Parathyroid adenoma (tissue), 2 donors: ENCODE measurements around the gene TSPAN18.

Experiments
- H2AFZ ChIP-seq: fragments of 300-600 bp; sonication (generic); one replicate; pipeline ENCODE4 v1.7.0; 2017; ENCODE audit warnings: antibody characterized with exemption, mild to moderate bottlenecking
- H3K27ac ChIP-seq: fragments of 300-600 bp; sonication (generic); one replicate; pipeline ENCODE4 v1.7.0; 2017
- H3K27me3 ChIP-seq: fragments of 300-600 bp; sonication (generic); one replicate; pipeline ENCODE4 v1.7.0; 2017; ENCODE audit warnings: low read length; ENCODE audit not compliant: control insufficient read depth, insufficient read depth
- H3K36me3 ChIP-seq: fragments of 300-600 bp; sonication (generic); one replicate; pipeline ENCODE4 v1.7.0; 2017; ENCODE audit warnings: low read length; ENCODE audit not compliant: control insufficient read depth, insufficient read depth
- H3K4me1 ChIP-seq: fragments of 300-600 bp; sonication (generic); one replicate; pipeline ENCODE4 v1.7.0; 2017; ENCODE audit warnings: control low read depth
- H3K4me2 ChIP-seq: fragments of 300-600 bp; sonication (generic); one replicate; pipeline ENCODE4 v1.7.0; 2017; ENCODE audit warnings: low read length
- H3K4me3 ChIP-seq: fragments of 300-600 bp; sonication (generic); one replicate; pipeline ENCODE4 v1.7.0; 2017; ENCODE audit warnings: low read depth, low read length
- H3K79me2 ChIP-seq: fragments of 300-600 bp; sonication (generic); one replicate; pipeline ENCODE4 v1.7.0; 2017; ENCODE audit warnings: control low read depth
- H3K9ac ChIP-seq: fragments of 300-600 bp; sonication (generic); one replicate; pipeline ENCODE4 v1.7.0; 2017; ENCODE audit warnings: mild to moderate bottlenecking
- H3K9me3 ChIP-seq: fragments of 300-600 bp; sonication (generic); one replicate; pipeline ENCODE4 v1.7.0; 2017; ENCODE audit warnings: low read length; ENCODE audit not compliant: control insufficient read depth
- TF ChIP-seq, protein P1 (sequence below): fragments of 300-600 bp; sonication (generic); IDR thresholded peaks from one replicate; pipeline ENCODE4 v1.7.0; 2017; ENCODE audit warnings: antibody characterized with exemption, mild to moderate bottlenecking
- donor health status: primary hyperparathyroidism.

TSPAN18 gene

DNA sequence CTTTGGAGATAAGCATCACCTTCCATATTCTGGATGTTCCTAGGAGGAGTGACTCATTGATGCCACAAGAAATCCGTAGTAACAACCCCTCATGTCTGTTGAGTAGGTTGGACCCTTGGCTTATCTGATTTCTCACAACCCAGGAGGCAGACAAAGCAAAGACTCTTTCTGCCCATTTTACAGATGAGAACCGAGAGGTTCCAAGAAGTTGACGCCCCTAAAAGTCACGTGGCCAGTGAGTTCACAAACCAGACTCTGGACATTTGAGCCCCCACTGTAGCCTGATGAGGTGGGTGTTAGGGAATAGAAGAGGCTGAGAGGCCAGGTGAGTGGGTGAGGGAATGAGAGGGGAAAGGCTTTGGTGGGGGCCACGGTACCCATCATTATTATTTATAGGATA lies 70.3 kb downstream of the TSPAN18 start:
- TF ChIP-seq, protein P1, sequence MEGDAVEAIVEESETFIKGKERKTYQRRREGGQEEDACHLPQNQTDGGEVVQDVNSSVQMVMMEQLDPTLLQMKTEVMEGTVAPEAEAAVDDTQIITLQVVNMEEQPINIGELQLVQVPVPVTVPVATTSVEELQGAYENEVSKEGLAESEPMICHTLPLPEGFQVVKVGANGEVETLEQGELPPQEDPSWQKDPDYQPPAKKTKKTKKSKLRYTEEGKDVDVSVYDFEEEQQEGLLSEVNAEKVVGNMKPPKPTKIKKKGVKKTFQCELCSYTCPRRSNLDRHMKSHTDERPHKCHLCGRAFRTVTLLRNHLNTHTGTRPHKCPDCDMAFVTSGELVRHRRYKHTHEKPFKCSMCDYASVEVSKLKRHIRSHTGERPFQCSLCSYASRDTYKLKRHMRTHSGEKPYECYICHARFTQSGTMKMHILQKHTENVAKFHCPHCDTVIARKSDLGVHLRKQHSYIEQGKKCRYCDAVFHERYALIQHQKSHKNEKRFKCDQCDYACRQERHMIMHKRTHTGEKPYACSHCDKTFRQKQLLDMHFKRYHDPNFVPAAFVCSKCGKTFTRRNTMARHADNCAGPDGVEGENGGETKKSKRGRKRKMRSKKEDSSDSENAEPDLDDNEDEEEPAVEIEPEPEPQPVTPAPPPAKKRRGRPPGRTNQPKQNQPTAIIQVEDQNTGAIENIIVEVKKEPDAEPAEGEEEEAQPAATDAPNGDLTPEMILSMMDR = no peak
- no peaks in the 10 kb centered on the region for H3K79me2 ChIP-seq
- H3K4me3 ChIP-seq = no peak overlapping the region
- H3K9ac ChIP-seq = no peak overlapping the region
- H3K36me3 ChIP-seq = no peaks in the 10 kb centered on the region
- H3K4me2 ChIP-seq = no peak overlapping the region
- H3K27ac ChIP-seq = no peak overlapping the region
- H3K4me1 ChIP-seq = no peaks in the 10 kb centered on the region
- no peak overlapping the region for H2AFZ ChIP-seq
- H3K9me3 ChIP-seq = no peaks in the 10 kb centered on the region
- no peaks in the 10 kb centered on the region for H3K27me3 ChIP-seq

DNA sequence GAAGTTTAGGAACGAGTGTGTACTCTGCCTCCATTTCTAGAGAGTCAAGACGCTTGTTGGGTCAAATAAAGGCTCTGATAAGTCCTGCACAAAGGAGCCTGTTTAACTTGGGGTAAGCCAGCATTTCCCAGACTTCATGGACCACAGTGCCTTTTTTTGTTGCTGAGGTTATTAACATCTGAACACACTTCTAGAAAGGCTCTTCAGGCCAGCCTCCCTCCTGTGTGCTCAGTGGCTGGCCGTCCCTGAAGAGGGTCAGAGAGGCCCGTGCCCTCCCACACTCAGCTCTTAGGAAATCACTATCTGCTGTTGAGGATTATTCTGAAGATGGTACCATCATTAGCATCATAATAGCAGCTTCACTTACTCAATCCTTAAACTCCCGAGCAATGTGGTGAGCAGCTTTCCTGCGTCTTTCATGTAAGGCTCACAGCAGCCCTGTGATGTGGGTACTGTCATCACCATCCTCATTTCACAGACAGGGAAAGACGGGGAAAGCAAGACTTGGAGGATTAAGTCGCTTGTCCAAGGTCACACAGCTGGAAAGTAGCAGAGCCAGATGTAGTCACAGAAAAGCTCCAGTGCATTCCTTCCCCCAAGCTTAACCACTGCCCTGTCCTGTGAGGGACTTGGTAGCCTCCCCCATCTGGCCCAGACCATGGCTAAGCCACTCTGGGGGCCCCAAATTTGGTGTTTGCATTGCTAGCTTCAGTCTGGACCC lies 71.3 kb downstream of the TSPAN18 start:
- no peak overlapping the region for H3K27ac ChIP-seq

DNA sequence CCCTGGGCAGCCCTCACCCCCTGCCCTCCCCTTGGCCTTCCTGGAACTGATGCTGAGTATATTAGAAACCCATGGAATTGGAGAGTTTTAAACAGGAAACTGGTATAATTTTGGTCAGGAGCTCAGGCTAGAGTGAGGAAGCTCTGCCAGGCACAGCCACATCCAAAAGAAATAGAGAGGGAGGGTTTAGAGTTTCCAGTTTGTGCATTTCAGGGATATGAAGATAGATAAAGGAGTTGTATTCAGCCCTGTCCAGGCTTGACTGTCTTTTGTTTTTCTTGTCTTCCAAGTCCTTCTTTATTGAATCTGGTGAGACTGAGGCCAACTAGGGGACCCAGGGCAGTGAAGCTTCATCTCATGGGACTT lies 71.8 kb downstream of the TSPAN18 start:
- TF ChIP-seq, protein P1 = no peak
- no peaks in the 10 kb centered on the region for H3K79me2 ChIP-seq

More for the DNA sequence above, 71.3 kb downstream of the TSPAN18 start:
- no peak overlapping the region for H2AFZ ChIP-seq
- H3K9ac ChIP-seq = no peak overlapping the region
- H3K36me3 ChIP-seq = no peaks in the 10 kb centered on the region
- no peak overlapping the region for H3K4me3 ChIP-seq
- no peak overlapping the region for H3K4me2 ChIP-seq
- no peaks in the 10 kb centered on the region for H3K27me3 ChIP-seq
- TF ChIP-seq, protein P1 = no peak
- no peaks in the 10 kb centered on the region for H3K79me2 ChIP-seq
- H3K9me3 ChIP-seq = no peaks in the 10 kb centered on the region
- H3K4me1 ChIP-seq = no peaks in the 10 kb centered on the region

DNA sequence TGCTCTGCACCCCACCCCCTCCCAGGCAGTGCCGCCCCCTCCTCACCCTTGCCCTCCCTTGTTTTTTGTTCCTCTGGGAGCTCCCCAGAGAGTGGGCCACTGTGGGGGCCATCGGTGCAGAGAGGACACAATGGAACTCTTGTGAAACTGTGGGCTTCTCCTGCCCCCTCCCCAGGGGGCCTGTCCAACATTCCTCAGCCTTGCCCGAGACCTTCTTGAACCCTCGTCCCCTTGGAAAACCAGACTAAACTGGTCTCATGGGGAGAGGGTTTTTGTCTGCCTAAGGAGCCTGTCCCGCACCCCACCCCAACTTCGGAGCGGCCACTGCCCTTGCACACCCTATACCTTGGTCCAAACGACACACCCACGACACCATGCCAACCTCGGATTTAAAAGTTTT lies 72.2 kb downstream of the TSPAN18 start:
- TF ChIP-seq, protein P1 = no peak

More for the DNA sequence above, 71.8 kb downstream of the TSPAN18 start:
- no peaks in the 10 kb centered on the region for H3K4me1 ChIP-seq
- no peaks in the 10 kb centered on the region for H3K9me3 ChIP-seq
- no peak overlapping the region for H3K4me2 ChIP-seq
- H3K27ac ChIP-seq = no peak overlapping the region
- H3K27me3 ChIP-seq = no peaks in the 10 kb centered on the region
- no peak overlapping the region for H2AFZ ChIP-seq
- no peaks in the 10 kb centered on the region for H3K36me3 ChIP-seq
- H3K9ac ChIP-seq = no peak overlapping the region
- H3K4me3 ChIP-seq = no peak overlapping the region

DNA sequence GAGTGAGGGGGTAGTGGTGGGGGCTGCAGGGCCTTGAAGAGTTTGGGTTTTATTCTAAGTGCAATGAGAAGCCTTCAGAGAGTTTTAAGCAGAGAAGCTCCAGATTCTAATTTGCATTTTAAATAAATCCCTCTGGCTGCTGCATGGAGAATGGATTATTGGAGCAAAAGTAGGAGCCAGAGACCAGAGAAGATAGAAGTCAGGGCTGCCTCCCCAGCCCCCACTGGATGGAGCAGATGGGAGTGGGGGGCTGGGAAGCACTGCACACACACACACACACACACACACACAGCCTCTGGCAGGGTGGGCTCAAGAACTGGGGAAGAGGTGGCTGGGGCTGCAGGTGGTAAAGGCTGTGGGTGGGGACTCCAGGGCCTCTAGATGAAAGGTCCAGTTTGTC lies 75.6 kb downstream of the TSPAN18 start:
- Histone ChIP-seq H3K27ac (no peak overlapping the region), H3K4me1 (no peaks in the 10 kb centered on the region), H3K79me2 (no peaks in the 10 kb centered on the region), H3K4me3 (no peak overlapping the region), H3K36me3 (no peaks in the 10 kb centered on the region), H3K27me3 (no peaks in the 10 kb centered on the region), H2AFZ (no peak overlapping the region), H3K9me3 (no peaks in the 10 kb centered on the region), H3K4me2 (no peak overlapping the region), H3K9ac (no peak overlapping the region)
- TF ChIP-seq, protein P1 = no peak

More for the DNA sequence above, 72.2 kb downstream of the TSPAN18 start:
- H3K27me3 ChIP-seq = no peaks in the 10 kb centered on the region
- H3K9me3 ChIP-seq = no peaks in the 10 kb centered on the region
- H3K4me3 ChIP-seq = no peak overlapping the region
- H3K4me2 ChIP-seq = no peak overlapping the region
- no peak overlapping the region for H3K27ac ChIP-seq
- H3K4me1 ChIP-seq = no peaks in the 10 kb centered on the region
- H3K79me2 ChIP-seq = no peaks in the 10 kb centered on the region
- no peak overlapping the region for H2AFZ ChIP-seq
- no peaks in the 10 kb centered on the region for H3K36me3 ChIP-seq
- no peak overlapping the region for H3K9ac ChIP-seq
